Transverse colon (tissue), 4 donors: ENCODE results near the gene ARL4D. TPM values are rescaled to one million over a fixed set of nuclear protein-coding genes. Genes with fewer than 3 reads are reported as not detected.

Experiments used
- DNase-seq: peaks from one replicate; pipeline ENCODE4 v3.0.0-alpha.2; 2019
- H3K27ac ChIP-seq, 4 donors: fragments of 200-600 bp; sonication (generic); 2 replicates each; pipeline ENCODE4 v1.5.1; 2016 to 2018; ENCODE audit warnings: inconsistent platforms in 4 of 4
- H3K27me3 ChIP-seq: fragments of 200-600 bp; sonication (generic); 2 replicates; pipeline ENCODE4 v1.5.1; 2017; ENCODE audit warnings: inconsistent platforms
- H3K36me3 ChIP-seq, 4 donors: fragments of 200-600 bp; sonication (generic); 2 replicates each; pipeline ENCODE4 v1.5.1; 2017 to 2019; ENCODE audit warnings: inconsistent platforms in 4 of 4
- H3K4me1 ChIP-seq, 4 donors: fragments of 200-600 bp; sonication (generic); 2 replicates each; pipeline ENCODE4 v1.5.1; 2017 to 2020; ENCODE audit warnings: inconsistent platforms in 4 of 4
- H3K4me3 ChIP-seq, 4 donors: fragments of 200-600 bp; sonication (generic); 1 replicate in 1 of 4; 2 replicates in 3 of 4; pipeline versions ENCODE4 v1.5.1 to v1.6.1; 2017 to 2019; ENCODE audit warnings: inconsistent platforms in 4 of 4
- H3K9me3 ChIP-seq, 2 donors: fragments of 200-600 bp; sonication (generic); 2 replicates each; pipeline ENCODE4 v1.5.1; 2017 to 2019; ENCODE audit warnings: inconsistent platforms in 2 of 2
- CTCF ChIP-seq, 5 experiments: fragments of 200-600 bp in 3 of 5; fragments of 450-650 bp in 2 of 5; sonication (generic) in 3 of 5; IDR thresholded peaks; 1 replicate in 2 of 5; 2 replicates in 3 of 5; pipeline ENCODE4 v1.5.1; 2016 to 2017; ENCODE audit warnings: antibody characterized with exemption in 5 of 5, inconsistent platforms in 3 of 5, mild to moderate bottlenecking in 2 of 5, moderate library complexity in 1 of 5
- EP300 ChIP-seq: sonication (generic); formaldehyde crosslinking; IDR thresholded peaks from one replicate; pipeline ENCODE4 v1.6.1; 2017; ENCODE audit warnings: antibody characterized with exemption, low read depth
- POLR2A ChIP-seq: fragments of 450-650 bp; IDR thresholded peaks from one replicate; pipeline ENCODE4 v1.6.1; 2016; ENCODE audit warnings: antibody characterized with exemption, mild to moderate bottlenecking, moderate library complexity
- POLR2AphosphoS5 ChIP-seq, 3 donors: sonication (generic); formaldehyde crosslinking; IDR thresholded peaks; one replicate each; pipeline ENCODE4 v1.6.1; 2016; ENCODE audit warnings: antibody characterized with exemption in 3 of 3
- WGBS, 2 donors: methylation state at CpG; one replicate each; pipeline ENCODE4 v1.1.5; 2018; ENCODE audit warnings: low coverage in 1 of 2; 5-methylcytosine and 5-hydroxymethylcytosine counted together
- in situ Hi-C, 4 donors: fragments of 200-750 bp; cut with MboI; loops; one replicate each; pipeline versions ENCODE4 v1.15.0 to v1.15.1; 2017; ENCODE audit warnings: low sequenced_read_pairs in 3 of 4, low pct_ligation_motif_present in 1 of 4, low pct_unique_long_range_greater_than_20kb in 1 of 4
- intact Hi-C: fragments of 100-400 bp; cut with DNase I; formaldehyde crosslinking; loops from one replicate; pipeline ENCODE4 v1.15.1; 2023; ENCODE audit warnings: low total_unique reads
- total RNA-seq, 4 donors: library from RNA; depleted of rRNA; stranded (reverse); fragments of >200 nt; gene quantifications; one replicate each; pipeline ENCODE4 v1.1.0, GENCODE V29; 2016

ARL4D gene
- total RNA-seq, 4 donors from 2014 or later, result 6.7 to 29.5 (median 8.8) TPM

- Histone ChIP-seq H3K4me1 (peaks cover 0 to 30% (median 6%) of the 10 kb centered on the region in 4 donors), H3K27ac (no peak overlapping the region), H3K27me3 (no peaks in the 10 kb centered on the region), H3K9me3 (no peaks in the 10 kb centered on the region), H3K36me3 (no peaks in the 10 kb centered on the region), H3K4me3 (no peak overlapping the region)
- intact Hi-C loops, result no loop called here
- WGBS, 2 donors, result 82 to 84% methylated on average over 5 of the region's 5 CpGs
- DNase-seq, result no peak
- in situ Hi-C loops, result loop anchor here in 2 of 4 donors (5.0 kb wide), 1 partner anchor 86 kb away; the partner anchor contains the start of gene DHX8 (in 2 of the 2)
- no peak for TF ChIP-seq POLR2A
- TF ChIP-seq CTCF (IDR thresholded peaks at IDR 0.05), result no peak
- no peak for TF ChIP-seq EP300
- TF ChIP-seq POLR2AphosphoS5 (IDR thresholded peaks at IDR 0.05), result no peak
These were observed 2.2 kb upstream of the ARL4D start for GRCh38 chr17:43396491-43397060.

DNA sequence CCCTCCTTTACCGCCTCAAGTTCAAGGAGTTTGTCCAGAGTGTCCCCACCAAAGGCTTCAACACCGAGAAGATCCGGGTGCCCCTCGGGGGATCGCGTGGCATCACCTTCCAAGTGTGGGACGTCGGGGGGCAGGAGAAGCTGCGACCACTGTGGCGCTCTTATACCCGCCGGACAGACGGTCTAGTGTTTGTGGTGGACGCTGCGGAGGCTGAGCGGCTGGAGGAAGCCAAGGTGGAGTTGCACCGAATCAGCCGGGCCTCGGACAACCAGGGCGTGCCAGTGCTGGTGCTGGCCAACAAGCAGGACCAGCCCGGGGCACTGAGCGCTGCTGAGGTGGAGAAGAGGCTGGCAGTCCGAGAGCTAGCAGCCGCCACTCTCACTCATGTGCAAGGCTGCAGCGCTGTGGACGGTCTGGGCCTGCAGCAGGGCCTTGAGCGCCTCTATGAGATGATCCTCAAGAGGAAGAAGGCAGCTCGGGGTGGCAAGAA is 1.1 kb downstream of the ARL4D start:
- Histone ChIP-seq H3K27ac (peak overlapping the region; percentile 79 to 94 (median 88)), H3K36me3 (no peaks in the 10 kb centered on the region), H3K4me3 (peak overlapping the region; percentile 60 to 98 (median 75)), H3K9me3 (no peaks in the 10 kb centered on the region), H3K27me3 (no peaks in the 10 kb centered on the region), H3K4me1 (peaks cover 0 to 31% (median 6%) of the 10 kb centered on the region in 4 donors)
- intact Hi-C loops, result no loop called here
- 84% methylated on average over 15 of the region's 28 CpGs; no CpG with 5 or more reads in 1 of the 2 donors for WGBS, 2 donors
- DNase-seq, result no peak
- TF ChIP-seq POLR2A (no peak), EP300 (no peak), POLR2AphosphoS5 (IDR thresholded peaks at IDR 0.05) (no peak), CTCF (IDR thresholded peaks at IDR 0.05) (no peak)
- in situ Hi-C loops, result loop anchor here in 3 of 4 donors (5.0 kb wide), 1 partner anchor 82 kb away; the partner anchor contains the start of gene DHX8 (in 3 of the 3)

DNA sequence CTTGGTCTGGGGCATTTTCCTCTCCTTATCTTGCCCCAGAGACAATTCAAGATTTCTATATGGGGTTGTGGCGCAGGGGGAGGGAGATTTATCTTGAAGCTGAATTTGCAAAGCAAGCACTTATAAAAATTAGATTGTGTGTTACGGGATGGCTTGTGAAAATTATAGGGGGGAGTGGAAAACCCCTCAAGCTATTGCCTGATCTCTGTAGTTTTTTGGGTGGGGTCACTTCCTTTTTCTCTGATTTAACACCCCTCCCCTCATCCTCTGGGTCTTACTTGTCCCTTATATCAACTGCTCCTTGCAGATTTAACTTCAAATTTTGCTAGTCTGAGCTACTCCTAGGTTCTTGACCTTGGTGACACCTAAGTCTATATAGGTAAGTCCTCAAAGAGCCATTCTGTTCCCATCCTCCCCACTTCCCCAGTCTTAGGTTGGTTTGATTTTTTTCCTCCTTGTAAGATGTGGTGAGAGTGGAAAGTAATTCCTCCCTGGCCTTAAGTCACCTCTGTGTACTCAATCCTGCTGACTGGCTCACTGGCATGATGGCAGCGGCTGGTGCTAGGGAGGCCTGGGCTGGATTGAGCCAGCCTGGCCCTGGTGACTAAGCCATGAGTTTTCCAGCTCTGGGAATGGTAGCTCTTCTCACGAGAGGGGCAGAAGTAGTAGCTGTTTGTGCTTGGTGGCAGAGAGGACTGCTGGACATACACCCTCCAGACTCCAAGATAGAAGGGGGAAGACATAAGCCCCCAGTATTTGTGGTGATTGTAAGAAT is 2.3 kb downstream of the ARL4D start:
- TF ChIP-seq POLR2A (no peak), POLR2AphosphoS5 (IDR thresholded peaks at IDR 0.05) (no peak), CTCF (IDR thresholded peaks at IDR 0.05) (no peak), EP300 (no peak)
- no peak for DNase-seq
- Histone ChIP-seq H3K27ac (peak overlapping the region; percentile 49 to 94 (median 88)), H3K36me3 (no peaks in the 10 kb centered on the region), H3K27me3 (no peaks in the 10 kb centered on the region), H3K9me3 (no peaks in the 10 kb centered on the region), H3K4me3 (peak overlapping the region in 3 of 4 donors; percentile 60 to 76 (median 74)), H3K4me1 (peaks cover 0 to 31% (median 6%) of the 10 kb centered on the region in 4 donors)
- intact Hi-C loops, result no loop called here
- in situ Hi-C loops, result loop anchor here in 1 of 4 donors (5.0 kb wide), 1 partner anchor 81 kb away; the partner anchor contains the start of gene DHX8
- 43 to 58% methylated on average over 4 of the region's 4 CpGs for WGBS, 2 donors

DNA sequence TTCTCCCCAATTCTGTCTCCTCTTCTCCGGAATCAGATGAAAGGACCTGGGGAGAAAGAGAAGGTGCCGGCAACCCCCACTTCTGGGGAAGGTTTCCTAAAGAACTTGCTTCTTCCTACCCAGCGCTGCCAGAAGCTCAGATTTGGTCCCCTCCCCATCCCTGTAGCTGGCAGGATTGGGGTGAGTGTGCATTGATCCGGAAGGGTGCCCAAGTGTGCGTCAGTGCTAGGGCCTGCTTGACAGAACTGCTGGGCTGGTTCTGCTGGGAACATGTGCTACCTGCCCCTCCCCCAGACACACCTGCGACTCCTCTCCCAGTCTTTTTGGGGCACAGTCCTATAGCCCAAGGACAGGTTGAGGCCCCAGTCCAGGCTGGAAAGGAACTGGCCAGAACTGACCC is 3.3 kb downstream of the ARL4D start:
- H3K27ac ChIP-seq, result peak overlapping the region; percentile 49 to 94 (median 88)
- in situ Hi-C loops (loop anchor here in 1 of 4 donors (5.0 kb wide), 1 partner anchor 80 kb away; the partner anchor contains the start of gene DHX8), intact Hi-C loops (no loop called here)
- DNase-seq, result no peak
- H3K4me1 ChIP-seq, result peaks cover 0 to 28% (median 6%) of the 10 kb centered on the region in 4 donors
- no peaks in the 10 kb centered on the region for H3K27me3 ChIP-seq
- no peaks in the 10 kb centered on the region for H3K9me3 ChIP-seq
- H3K36me3 ChIP-seq, result no peaks in the 10 kb centered on the region
- TF ChIP-seq POLR2AphosphoS5 (IDR thresholded peaks at IDR 0.05), result no peak
- TF ChIP-seq CTCF (IDR thresholded peaks at IDR 0.05), result no peak
- TF ChIP-seq POLR2A, result no peak
- no peak for TF ChIP-seq EP300
- peak overlapping the region in 1 of 4 donors; percentile 74 for H3K4me3 ChIP-seq
- 85 to 100% methylated on average over 1 to 6 of the region's 6 CpGs for WGBS, 2 donors
